ENCODE results near the gene CDH11.

The CDH11 gene, protein sequence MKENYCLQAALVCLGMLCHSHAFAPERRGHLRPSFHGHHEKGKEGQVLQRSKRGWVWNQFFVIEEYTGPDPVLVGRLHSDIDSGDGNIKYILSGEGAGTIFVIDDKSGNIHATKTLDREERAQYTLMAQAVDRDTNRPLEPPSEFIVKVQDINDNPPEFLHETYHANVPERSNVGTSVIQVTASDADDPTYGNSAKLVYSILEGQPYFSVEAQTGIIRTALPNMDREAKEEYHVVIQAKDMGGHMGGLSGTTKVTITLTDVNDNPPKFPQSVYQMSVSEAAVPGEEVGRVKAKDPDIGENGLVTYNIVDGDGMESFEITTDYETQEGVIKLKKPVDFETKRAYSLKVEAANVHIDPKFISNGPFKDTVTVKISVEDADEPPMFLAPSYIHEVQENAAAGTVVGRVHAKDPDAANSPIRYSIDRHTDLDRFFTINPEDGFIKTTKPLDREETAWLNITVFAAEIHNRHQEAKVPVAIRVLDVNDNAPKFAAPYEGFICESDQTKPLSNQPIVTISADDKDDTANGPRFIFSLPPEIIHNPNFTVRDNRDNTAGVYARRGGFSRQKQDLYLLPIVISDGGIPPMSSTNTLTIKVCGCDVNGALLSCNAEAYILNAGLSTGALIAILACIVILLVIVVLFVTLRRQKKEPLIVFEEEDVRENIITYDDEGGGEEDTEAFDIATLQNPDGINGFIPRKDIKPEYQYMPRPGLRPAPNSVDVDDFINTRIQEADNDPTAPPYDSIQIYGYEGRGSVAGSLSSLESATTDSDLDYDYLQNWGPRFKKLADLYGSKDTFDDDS

DNA sequence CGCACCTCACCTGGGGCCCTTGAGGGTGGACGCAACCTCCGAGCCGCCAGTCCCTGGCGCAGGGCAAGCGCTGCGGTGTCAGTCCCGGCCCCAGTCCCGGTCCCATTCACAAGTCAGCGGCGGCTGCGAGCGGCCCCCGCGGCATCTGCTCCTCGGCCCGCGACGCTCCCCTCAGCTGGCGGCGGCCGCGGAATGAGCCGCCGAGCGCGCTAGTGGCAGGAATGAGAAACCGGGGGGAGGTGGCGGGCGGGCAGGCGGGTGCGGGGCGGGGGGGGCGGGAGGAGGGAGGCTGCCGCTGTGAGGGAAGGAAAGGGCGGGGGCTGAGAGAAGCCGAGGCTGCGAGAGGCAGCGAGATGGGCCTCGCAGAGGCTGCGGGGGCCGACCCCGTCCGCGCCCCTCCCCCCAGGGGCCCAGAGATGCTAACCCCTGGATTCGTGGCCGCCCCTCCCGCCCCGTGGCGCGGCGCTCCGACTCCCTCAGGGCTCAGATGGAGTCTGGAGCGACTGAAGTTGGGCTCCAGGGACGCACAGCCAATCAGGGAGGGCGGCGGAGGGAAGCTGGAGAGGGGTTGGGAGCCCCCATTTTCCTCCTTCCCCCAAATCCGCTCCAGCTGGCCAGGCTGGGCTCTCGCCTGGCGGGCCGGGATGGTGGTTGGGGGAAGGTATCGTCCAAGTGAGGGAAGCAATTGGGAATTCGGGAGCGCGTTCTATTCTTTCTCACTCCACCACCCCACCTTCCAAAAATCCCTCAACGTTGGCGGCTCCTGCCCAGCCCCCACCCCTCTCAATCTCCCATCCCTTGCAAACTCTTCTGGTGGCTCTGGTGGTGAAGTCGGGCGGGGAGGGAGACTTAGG is at the start of gene CDH11:
Gene CDH11, minus strand, starts transcription at position 194 of the 854 bp plus-strand sequence. CDS start 117,194 bp downstream, outside the sequence.
- peak; percentile 2 for DNase-seq

DNA sequence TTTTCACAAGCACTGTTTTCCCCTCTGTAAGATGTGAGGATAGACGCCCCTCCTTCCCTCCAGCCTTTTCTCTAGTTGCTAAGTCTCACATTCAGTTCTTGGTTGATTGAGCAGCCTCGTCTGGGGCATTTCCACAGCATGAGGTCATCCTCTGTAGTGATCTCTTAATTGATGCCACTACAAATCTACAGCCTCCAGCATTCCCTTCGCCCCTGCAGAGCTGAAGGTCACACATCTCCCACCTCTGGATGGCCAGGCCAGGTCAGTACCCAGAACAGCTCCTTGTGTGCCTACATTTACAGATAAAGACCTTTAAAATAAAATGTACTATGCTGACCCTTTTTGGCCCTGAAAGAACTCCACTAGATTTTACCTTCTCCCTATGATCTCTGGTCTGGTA is 32.5 kb upstream of the CDH11 start:
- DNase-seq: no peak

DNA sequence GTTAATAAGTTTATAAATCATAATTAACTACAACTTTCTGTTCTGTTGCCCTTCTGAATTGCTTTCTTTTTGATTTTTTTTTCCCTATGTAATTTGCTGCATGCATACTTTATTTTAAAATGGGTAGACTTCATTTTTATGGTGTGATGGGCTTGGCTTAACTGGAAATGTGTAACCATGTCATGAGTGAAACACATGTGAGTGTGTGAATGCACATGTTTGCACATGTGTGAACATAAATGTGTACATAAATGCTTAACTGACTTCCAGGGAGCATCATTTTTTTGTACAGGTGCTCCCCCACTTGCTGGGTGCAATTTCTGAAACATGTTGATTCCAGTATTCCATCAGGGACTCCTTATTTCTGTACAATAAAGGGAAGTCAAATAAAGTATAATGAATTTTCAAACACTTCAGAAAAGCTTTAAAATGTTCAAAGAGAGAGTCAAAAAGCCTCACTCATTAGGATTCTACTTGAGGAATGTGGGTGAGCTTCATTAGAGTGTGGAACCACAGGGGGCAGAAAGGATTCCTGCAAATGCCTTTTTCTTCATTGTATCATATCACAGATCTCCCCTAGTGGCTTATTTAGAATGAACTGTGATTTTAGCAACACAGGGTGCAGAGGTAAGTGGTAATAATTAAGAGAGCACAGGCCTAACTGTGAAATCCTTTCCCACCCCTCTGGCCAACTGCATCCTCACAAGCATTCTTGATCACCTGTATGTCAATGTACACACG is 31.7 kb upstream of the CDH11 start:
- DNase-seq: no peak

DNA sequence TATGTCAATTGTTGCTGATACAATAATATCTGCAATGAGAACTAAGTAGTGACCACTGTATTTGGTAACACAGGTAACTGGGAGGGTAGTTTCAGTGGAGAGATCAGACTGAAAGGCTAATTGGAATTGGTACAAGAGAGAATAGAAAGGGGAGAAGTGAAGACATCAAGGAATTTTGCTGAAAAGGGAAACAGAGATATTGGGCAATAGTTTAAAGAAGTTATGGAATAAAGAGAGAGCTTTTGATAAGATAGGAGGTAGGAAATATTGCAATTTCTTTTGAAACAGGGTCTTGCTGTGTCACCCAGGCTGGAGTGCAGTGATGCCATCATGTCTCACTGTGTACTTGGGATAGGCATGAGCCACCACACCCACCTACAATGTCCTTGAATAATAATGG is 26.9 kb upstream of the CDH11 start:
- DNase-seq: no peak

DNA sequence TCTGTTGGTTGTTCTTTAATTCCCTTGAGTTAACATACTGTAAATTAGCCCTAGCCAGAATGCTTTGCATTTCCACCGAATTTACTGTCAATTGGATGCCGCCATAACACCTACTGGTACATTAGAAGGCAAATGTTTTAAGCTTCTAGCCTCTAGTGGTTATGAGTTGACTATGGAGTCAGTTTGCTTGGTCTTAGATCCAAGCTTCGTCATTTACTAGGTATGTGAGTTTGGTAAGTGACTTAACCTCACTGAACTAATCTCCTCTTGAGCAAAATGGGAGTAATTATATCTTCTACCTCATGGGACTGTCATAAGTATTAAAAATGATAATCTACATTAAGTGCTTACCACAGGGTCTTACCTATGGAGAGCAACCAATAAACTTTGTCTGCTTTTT is 20.4 kb upstream of the CDH11 start:
- DNase-seq: no peak

DNA sequence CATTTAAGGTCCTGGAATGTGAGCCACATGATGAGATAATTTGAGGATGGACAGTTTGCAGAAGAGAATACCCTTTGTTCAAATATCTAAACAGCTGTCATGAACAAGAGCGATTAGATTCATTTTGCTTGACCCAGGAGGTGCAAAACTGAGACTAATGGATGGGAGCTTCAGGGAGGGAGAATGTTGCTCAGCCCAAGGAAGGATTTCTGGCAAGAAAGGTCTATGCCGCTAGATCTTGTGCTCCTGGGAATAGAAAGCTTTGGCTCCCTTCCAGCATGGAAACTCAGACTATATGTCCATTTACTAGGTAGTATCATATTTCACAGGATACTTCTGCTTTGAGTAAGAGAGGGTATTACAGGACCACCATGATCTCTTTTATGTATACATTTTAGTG is 14.8 kb upstream of the CDH11 start:
- no peak for DNase-seq

DNA sequence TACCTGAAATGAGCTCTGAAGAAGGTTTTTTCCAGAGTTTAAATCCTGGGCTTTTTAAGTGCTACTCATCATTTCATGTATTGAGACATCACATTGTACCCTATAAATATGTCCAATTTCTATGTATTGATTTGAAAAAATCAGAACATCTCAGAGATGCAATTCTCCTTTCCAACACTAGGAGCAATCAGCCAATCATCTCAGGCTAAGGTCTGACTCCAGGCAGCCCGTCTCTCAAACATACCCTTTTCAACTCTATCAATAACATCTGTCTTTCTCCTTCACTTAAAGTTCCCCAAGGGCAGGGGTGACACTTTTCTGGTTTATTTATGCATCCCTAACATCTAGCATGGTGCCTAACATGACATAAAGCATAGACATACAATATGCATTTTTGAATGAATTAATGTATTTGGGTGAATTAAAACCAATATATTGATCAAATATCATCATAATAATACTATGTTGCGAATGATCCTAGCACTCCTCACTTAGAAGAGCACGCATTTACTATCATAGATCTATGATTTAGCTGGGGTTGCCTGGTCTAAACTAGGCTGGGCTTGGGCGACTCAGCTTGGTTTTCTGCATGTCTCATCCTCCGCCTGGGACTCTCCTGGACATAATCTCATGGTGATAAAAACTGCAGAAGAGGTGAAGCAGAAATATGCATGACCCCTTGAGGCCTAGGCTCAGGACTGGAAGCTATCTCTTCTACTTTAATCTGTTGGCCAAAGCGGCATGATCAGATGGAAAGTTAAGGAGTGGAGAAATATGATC is 5.2 kb upstream of the CDH11 start:
- no peak for DNase-seq

DNA sequence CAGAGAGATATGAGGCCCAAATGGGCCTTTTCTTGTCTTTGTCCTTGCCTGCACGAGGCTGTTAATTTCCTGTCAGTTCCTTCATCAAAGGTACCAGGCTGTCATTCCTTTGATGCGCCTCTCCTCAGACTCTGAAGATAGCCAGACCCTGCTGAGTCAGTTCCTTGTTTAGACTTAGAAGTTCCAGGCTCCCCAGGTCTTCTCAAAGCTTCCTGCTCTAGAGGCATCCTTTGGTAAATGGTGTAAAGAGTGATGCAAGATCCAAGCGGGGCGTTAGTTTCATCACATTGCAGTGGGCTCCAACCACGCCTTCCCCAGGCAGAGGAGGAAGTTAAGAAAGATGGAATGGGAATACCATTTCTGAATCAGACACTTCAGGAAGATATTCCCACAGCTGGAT is 4.0 kb upstream of the CDH11 start:
- no peak for DNase-seq

DNA sequence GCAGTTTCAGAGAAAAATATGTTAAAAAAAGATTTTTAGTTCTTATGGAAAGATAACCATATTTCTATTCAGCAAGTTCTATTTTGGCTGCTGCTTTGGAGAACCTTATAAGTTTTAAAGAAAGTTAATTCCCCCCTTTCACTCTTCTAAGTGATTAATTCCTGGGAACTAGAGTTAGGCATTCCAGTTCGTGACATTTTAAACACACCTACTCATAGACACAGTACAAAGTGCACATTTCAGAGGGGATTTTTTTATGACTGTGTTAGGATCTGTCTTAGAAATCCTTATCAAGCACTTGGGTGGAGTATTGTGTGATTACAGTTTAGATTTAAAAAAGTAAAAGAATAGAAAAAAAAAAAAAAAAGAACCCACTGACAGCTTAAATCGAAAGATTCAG is 3.5 kb upstream of the CDH11 start:
- no peak for DNase-seq

DNA sequence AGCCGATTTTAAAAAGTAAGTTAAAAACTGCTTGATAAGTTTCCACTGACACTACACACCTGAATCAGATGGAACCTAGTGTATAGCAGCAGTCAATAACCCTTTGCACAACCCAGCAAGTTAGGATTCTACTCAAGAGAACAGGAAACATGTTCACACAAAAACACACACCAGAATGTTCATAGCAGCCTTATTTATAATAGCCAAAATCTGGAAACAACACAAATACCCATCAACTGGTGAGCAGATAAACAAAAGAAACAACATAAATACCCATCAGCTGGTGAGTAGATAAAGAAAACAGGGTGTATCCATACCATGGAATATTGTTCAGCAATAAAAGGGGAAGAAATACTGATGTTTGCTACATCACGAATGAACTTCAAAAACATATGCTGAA is 2.7 kb upstream of the CDH11 start:
- DNase-seq: no peak

DNA sequence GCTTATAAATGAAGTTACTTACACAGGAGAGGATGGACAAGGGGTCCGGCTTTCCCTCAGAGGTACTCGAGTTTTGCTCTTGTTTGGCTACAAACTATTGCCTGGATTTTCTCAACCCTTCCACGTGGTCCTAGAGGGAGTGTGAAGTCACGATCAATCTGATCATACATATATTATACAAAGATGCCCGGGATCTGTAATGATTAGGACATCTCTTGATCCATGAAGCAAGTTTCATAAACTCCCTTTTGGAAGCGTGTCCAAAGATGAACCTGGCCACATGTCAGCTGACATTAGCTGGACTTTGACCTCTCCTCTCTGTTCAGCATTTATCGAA is 2.3 kb upstream of the CDH11 start:
- no peak for DNase-seq

DNA sequence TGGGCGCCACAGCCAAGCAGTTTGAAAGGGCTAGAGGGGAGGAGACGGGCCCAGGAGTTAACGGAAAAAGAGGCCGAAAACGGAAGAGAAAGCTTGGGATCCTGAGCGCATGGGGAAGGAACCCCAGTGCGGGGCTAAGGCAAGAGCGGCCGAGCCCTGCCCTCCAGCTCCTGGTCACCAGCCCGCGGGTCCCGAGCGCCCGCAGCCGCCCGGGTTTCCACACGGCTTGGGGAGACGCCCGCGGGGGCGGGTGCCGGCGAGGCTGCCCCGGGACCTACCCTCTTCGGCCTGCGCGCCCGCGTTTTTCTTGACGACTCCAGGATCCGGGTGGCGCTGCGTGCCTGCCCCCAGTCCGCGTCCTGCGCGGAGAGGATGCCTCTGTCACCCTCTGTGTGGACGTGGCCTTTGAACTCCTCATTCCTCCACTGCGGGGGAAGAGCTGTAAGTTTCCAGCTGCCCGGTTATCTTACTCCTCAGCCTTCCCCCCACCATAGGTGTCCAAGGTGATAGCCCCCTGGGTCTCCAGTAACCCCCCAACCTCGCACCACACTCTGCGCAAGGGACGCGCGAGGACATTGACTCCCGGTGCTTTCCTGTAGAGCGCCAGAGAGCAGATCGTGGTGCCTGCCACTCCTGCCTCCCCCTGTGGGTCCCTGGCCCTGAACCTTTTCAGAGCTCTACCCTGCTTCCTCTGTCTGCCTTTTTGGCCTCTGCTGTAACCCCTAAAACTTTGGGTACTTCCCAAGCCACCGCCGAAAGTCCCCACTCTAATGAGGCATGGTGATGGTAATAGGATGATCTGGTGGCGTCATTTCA is 1.7 kb upstream of the CDH11 start:
- DNase-seq: no peak

DNA sequence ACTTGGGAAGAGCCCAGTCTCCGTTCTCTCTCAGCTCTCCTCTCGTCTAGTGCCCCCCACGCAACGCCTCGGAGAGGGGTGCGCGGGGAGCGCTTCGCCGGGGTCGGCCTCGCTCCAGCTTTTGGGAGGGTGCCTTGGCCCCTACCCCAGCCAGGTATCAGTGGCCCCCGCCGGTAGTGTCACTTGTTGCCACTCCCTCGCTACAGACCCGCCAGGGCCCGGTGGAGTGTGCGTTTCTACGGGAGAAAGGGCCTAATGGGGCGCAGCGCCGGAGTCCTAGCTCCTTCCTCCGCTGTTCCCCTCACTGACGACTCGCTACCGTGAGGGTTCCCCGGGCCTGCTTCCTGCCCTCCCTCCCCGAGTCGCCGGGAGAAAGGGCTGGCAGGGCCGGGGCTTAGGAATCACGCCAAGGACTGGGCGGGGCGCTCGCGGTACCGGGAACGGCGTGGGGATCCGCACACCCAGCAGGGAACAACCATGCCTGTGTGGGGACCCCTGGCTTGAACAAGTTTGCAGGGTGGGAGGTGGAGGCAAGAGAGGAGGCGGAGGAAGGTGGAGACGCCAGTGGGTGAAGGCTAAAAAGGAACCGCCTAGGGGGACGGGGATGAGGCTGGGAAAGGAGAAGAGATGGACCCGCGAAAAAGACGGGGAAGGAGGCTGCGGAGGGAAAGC is 997 bp upstream of the CDH11 start:
- no peak for DNase-seq

DNA sequence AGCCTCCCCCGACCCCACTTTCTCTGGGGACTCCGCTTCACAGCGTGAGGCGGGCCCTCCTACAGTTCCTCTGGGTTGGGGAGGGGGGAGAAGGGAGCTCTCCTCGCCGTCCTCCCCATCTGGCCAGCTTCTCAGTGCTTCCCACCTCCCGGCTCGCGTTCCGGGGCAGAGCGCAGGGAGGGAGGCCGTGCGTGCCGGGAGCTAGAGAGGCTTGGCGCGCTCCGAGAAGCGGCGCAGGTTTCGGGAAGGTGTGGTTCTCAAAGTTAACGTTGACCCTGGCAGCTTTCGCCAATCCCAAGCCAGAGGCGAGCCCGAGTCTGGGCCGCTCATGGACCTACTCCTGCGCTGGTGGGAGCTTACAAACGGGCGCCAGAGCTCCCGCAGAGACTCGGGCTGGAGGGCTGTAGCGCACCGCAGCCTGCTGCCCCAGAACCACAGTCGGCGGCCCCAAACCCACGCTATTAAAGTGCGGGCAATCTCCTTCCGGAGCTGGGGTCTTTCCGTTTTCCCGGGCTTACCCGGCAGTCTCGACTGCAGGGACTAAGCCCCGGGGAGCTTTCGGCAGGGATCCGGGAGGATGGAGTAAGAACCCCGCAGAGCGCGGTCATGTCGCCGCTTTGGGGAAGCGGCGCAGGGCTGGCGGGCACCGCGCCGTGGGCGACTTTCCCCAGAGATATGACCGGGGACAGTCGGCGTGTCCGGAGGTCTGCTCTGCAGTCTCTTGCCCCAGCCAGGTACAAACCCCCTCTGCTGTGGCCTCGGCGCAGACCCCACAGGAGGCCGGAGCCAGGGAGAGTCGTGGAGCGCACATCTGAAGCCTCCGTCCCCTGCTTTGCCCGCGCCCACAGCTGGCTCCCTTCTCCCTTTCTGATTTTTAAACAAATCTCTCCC is 787 bp downstream of the CDH11 start:
- DNase-seq: no peak

DNA sequence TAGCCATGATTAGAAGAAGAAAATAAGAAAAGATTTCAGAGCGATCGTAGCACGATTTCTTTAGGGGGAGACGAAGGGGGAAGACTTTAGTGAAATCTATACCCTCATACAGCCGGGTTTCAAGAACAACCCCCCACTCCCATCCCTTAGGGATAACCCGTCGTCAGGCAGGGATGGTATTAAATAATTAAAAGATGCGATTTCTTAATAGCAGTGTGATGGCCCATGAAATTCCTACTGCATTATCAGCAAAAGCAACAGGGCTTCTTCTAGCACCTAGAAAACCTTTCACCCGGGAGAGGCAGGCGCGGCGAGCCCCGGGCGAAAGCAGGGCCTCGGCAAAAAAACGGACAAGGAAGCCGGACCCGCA is 1.4 kb downstream of the CDH11 start:
- no peak for DNase-seq

DNA sequence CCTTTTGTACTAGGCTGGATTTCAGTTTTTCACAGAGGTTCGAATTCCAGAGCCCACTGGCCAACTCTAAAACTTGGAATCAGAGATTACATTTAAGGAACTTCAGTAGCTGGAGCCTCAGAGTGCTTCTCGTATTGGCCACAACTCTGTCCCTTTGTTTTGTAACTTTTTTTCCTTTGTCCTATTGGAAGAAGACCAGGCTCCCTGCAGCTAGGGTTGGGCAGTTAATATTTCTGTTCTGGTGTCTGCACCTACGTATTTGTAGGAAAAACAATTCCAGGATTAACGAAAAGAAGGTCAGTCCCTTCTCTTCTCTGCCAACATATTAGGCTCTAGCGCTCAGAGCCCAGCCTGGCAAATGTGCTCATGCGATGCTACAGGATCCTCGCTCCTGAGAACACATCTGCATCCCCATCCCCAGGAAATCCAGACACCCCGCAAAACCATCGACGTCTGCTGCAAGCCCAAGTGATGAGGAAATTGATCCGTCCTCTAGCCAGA is 1.9 kb downstream of the CDH11 start:
- no peak for DNase-seq

DNA sequence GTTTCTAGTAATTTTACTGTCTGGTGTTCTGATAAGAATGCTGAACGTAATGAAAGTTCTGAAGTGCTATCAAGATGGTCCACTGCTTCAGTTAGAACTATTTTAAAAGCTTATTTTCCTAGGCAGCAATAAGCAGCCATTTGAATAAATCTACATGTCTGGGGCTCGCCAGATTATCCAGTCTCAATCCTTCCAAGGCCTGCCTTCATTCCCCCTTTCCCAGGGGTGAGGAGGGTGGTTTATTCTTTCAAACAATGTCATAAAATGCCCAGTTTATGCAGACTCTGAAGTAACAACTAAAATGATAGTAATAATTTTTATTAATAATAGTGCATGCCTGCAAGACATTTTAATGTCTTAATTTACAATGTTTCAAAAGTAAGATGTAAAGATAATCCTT is 2.4 kb downstream of the CDH11 start:
- DNase-seq: no peak

DNA sequence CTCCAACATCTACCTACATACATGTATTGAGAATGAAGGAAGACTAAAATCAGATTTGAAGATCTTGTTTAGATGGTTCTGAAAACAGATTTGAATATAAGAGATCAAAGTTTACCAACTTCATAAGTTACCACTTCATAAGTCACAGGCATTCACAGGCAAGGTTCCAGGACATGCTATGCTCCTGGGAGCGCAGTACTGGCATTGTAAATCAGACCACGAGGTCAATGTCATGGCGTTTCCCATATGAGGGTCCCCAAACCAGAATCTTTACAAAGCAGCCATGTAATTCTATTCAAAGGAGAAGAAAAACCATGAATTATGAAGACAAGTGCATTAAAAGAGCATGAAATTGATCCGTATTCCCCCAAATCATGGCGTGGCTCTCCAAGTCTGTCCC is 3.0 kb downstream of the CDH11 start:
- no peak for DNase-seq

DNA sequence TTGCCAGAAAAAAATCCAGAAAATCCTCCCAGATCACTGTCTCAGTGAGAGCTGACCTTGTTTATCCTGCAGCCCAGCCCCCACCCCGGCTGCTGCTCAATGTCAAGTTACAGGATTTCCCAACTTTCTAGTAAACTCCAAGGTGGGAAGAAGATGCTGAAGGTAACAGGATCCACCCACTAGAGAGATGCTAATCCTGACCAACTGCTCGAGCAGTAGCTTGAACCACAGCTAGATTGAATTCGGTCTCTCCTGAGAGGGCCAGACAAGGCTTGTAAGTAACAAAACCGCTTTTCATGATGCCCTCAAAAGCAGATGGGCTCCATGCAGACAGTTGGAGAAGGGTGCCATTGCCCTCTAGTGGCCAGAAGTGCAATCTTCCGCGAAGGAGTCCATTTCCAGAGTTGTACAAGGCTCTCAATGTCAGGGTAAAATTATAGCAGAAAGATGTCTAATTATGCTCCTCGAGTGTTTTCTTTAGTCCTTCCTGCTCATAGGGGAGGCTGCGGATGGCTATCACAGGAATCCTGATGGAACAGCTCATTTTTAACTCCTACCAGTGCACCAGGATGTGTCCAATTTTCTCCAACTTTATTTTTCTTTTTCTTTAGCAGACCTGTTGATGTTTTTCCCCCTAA is 3.9 kb downstream of the CDH11 start:
- DNase-seq: peak; percentile 34

Measured in NCI-H146 (cell line).